NCI-H2081 (cell line): ENCODE data around the gene CHST8.
"Not testable (repeated sequence)": the region's sequence is repeated elsewhere in the genome, so short reads cannot be mapped to it uniquely, and the experiment has no call there.

ENCODE experiments used
- DNase-seq, 2 experiments: peaks; one replicate each; lab custom pipeline; 2025; lab: John Stamatoyannopoulos, UW

The CHST8 gene

DNA sequence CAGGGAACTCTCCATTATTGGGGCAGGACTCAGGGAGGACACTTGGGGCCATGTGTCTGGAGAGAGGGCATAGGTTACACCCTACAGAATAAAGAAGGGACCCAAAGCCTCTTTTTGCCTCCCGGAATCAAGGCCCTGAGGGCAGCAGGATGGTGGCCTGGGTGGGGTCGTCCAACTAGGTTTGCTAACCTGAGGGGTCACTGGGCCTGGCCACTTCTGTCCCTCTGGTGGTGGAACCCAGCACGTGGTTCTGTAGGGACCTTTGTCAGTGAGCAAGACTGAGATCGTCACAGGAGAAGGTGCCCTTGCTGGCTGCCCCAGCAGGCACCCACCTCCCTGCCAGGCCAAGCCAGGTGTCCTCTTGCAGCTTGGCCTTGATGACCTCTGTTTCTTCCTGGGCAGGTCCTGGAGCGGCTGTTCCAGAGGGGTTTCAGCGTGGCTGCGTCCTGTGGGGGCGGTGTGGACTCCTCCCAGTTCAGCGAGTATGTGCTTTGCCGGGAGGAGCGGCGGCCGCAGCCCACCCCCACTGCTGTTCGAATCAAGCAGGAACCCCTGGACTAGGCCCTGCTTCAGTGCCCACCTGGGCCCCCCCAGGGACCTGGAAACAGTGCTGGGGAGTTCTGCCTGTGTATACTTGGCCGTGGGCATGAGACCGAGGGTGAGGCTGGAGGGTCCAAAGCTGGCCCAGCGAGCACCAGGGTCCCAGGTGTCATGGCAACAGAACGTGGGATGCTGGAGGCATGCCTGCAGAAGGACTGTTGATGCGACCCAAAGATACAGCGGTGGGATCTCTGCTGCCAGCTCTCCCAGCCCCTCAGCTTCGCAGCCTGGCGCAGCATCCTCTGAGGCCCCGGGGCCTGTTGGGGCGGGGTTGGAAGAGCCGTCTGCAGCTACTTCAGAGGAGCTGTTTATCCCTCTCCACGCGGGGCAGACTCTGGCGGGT is 190.9 kb downstream of the CHST8 start:
- DNase-seq = no peak

DNA sequence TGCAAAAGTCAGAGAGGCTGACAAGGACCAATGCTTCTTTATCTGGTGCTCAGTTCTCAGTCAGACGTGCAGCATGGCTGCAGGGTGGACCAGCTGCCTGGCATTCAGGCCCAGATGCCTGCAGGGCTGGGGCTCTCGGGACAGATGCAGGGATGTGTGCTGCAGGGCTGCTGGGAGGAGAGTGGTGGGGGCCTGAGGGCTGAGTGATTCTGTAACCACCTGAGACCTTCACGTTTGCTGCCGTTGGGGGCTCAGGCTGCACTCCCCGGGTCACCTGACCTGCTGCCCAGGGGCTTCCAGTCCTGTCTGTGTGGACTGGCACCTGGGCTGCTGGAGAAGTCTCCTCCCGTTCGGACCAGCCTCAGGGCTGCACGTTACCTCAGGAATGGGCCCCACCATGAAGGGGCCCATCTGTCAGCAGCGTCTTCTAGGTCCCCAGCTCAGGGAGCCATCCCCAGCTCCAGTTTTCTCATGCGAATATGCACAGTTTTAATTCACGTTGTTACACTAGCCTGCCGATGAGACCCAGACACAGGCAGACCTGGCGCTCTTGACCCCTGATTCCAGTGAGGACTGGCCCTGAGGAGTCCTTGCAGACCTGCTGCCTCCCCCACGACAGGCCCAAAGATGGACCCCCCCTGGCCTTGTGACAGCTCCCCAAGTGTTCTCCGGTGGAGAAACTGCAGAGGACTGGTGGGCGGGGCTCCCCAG is 191.8 kb downstream of the CHST8 start:
- no peak for DNase-seq

DNA sequence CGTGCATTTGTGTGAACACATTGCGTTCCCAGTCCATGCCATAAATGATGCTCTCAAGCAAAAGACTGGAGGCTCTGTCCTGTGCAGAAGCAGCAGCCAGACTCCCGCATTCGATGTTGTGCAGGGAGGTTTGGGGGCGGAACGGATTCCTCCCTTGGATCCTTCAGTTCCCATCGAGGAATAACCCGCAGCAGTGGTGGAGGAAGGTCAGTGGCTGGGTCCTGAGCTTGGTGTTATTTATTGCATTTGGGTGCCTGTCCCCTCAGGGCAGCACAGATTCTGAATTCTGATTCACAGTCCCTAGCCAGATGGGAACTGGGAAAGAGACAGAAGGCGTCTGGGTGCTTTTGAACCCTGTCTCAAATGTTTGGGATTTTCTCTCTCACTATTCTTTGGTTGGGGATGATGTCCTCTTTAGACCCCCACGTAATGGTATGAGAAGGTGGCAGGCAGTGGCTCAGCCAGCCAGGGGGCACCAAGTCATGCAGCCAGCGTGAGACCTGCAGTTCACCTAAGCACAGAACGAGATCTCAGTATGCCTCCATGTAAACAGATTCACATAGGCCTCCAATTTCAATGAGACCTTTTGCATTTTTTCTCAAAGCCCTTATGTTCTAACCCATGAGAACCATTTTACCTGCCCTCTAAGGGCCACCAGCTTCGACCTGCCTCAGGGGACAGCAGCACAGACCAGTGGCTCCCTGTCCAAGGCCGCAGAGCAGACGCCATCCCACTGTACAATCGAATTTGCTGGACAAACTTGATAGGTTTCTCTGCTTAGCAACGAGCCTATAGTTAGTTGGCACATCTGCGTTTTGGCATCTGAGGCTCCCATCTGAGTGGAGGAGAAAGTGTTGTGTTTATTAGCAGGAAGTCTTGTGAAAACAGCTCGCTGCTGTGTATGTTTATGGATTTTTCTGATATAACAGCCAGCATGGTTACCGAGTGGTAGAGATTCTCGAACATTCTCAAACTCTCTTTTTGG is 192.7 kb downstream of the CHST8 start:
- DNase-seq = no peak

DNA sequence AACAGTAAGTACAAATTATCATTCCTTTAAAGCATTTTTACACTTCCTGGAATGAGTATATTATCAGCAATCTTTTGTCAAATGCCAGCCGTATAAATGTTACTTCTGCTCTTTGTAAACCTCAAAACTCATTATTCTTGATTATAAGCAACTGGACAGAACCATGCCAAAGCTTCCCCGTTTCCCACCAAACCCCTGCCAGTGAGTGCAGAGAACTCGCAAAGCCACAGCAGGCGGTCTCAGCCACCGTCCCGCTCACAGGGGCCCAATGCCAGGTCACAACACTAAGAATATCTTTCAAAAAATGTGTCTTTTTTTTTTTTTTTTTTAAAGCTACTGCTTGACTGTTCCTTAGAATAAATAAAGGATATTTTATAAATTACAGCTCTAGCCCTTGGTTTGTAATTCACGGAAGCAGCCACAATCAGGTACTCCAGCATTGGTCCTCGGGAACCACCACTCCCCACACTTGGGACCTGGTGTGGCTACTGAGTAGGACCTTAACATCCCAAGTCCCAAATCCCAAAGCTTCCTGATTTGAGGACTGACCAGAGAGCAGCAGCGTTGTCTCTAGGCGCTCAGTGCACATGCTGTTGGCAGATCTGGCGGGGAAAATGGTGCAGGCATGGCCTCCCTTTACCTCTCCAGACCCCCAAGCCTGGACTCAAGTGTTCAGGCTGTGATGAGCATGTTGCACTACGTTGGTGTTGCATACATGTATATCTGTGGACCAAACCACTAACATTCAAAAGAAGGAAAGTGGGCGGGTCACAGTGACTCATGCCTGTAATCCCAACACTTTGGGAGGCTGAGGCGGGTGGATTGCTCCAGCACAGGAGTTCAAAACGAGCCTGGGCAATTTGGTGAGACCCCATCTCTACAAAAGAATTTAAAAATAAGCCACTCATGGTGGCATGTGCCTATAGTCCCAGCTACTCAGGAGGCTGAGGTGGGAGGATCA is 193.9 kb downstream of the CHST8 start:
- no peak for DNase-seq

DNA sequence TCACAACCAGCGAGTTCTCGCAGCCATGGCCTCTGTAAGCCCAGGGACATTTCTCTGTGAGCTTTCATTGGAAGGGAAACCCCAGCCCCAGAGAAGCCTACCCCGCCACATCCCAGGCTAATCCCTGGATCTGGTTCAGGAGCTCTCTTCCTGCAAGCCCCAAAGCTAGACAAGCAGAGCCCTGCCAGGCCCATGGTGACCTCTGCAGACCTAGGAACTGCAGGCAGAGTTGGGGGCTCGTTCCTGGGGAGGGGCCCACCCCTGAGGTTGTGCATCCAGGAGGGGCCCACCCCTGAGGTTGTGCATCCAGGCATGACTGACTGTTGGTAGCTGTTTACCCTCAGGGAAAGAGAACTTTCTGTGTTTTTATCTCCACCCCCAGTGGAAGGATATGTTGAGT is 196.7 kb downstream of the CHST8 start:
- DNase-seq = no peak

DNA sequence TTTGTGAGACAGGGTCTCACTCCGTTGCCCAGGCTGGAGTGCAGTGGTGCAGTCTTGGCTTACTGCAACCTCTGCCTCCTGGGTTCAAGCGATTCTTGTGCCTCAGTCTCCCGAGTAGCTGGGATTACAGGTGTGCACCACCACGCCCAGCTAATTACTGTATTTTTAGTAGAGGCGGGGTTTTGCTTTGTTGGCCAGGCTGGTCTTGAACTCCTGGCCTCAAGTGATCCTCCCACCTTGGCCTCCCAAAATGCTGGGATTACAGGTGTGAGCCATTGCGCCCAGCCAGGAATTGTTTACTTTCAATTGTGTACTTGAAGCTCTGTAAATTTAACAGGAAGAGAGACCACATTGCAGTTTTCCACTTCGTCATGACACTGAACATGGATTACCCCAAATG is 197.3 kb downstream of the CHST8 start:
- not testable (repeated sequence) for DNase-seq

DNA sequence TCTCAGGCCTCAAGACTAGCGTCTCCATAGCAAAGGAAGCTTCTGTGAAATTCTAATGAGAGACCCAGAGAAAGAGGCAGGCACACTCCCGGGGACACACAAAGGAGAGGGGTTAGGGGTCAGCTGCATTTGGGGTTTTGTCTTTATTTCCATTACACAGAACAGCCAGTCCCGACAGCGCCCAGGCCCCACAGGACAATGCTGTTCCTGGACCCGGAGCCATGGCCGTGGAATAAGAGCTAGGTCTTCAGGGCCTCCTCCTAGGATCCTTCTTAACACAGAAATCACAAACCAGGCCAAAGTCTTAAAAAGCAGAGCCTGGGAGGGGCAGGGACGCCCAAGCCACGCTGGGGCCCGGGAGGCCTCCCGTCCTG is 197.7 kb downstream of the CHST8 start:
- DNase-seq = no peak

DNA sequence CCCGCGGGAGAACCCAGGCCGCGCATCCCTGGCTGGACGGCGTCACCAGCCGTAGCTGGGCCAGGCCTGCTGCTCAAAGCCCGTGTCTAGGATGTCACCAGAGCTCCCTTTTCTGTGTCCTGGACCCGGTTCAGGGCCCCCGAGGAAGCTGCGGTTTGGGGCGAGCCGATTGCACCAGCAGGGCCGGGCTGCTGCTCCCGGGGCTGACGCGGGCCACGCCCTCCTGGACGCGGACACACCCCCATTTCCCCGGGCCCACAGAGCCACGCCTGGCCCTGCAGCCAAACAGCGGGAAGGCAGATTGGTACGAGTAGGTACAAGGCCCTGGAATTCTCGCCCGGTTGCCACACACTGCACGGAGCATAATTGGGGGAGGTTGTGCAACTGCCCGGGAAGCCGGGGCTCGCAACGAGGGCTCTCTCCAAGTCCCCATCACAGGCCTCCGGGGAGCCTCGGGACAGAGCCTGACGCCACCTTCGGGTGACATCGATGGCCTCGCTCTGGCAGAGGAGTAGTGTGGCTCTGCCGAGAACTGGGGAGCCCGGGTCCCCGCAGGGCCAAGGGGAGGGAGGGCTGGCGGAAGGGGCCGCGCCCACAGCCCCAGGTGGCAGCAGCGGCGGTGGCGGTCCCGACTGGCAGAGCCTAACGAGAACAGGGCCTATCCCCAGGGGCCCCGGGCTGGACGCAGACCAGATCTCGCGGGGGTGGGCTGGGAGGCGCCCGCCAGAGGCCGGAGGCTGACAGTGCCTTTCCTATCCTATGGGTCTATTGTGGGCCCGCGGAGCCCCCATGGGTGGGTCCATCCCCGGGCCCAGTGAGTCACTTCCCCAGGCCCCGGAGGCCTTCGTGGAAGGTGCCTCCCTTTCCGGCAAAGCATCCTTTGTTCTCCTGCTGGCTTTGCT is 198.4 kb downstream of the CHST8 start:
- DNase-seq = no peak

DNA sequence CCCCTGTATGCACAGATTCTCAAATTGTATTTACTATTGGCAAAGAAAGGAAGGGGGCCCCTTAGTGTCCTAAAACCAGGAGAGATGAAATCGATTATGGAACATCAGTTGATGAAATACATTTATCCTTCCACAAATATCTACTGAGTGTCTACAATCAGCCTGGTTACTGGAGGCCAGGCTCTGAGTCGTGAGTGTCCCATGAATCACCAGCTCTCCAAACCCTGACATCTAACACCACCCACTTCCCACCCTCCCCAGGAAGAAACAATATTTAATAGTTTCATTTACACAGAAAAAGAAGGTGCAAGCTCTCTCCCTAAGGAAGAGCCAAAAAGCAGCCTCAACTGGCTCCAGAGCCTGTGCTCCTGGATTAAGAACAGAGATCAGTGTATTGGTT is 200.1 kb downstream of the CHST8 start:
- DNase-seq = no peak
